K562 treated with DMSO at 1 percent for 4 hours (cell line): ENCODE results near the gene PTPRO. TPM values are rescaled to one million over a fixed set of nuclear protein-coding genes. Genes with fewer than 3 reads are reported as not detected.

Experiments
- total RNA-seq: library from RNA; unstranded; fragments of 300-600 nt; gene quantifications from 2 replicates; pipeline ENCODE4 v1.2.3, GENCODE V29; 2022; ENCODE audit not compliant: insufficient read depth

Gene PTPRO
- total RNA-seq: not detected in 2 replicates

GRCh38 chr12:15322164-15323061 lies at the start of gene PTPRO:
PTPRO (plus strand) TSS chr12:15322508.

Other genes starting within 250 kb of the PTPRO start
- gene RERG, start 101.1 kb upstream of the PTPRO start, total RNA-seq: 10.7 and 13.4 TPM in 2 replicates